ENCODE measurements around the gene SH2D5.
"Not testable (repeated sequence)": the region's sequence is repeated elsewhere in the genome, so short reads cannot be mapped to it uniquely, and the experiment has no call there.

SH2D5 gene

DNA sequence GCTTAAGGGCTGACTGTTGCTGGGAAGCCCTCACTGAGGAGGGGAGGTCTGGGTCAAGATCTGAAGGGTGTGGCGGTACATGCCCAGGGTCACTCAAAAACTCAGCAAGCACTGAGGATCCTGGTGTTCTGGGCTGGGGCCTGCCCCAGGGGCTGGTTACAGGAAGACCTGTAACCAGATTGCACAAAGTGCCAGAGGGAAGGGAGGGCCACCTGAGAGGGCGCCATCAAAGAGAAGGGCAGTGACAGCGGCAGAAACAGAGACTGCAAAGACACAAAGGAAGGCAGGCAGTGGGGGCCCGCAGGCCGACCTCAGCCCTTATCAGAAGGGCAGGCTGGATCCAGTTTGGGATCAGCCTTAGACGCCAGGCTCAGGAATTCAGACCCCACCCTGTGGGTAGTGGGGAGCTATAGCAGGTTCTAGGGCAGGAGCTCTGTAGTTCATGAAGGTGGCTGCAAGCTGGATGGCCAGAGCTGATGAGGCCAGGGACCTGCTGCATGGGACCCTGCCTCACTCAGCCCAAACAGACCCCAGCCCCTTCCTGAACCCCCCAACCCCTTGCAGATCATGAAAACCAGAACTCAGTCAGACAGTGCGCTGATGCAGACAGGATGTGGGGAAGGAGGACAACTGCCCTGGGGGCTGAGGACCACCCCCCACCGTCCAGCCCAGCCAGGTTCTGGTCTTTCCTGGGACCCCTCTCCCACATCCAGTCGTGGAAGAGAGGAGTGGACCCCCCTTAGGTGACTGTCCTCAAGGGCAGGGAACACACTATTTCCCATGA lies 3.9 kb downstream of the SH2D5 start:
- FAIRE-seq = no peak

DNA sequence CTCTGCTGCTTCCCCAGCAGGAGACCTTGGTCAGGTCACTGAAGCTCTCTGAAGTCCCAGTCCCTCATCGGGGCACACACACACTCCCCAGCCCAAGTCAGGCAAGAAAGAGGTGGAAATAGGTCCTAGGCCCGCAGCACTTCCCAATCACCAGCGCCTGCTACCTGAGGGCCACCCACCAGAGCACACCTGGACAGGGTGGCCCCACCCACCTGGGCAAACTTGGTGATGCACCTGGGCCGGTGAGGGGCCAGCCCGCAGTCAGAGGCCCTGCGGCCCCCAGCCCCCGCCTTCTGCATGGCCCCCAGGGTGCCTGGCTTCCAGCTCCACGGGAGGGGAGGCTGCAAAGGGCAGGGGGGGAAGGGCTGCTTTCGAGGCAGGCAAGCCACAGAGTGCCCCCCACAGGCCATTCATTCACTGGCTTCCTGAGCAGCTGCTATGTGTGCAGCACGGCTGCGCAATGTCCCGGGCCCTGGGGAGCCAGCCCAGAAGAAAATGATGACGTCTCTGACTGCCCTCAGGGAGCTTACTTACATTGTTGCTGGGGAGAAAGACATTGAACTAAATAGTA lies 4.7 kb downstream of the SH2D5 start:
- FAIRE-seq = no peak

DNA sequence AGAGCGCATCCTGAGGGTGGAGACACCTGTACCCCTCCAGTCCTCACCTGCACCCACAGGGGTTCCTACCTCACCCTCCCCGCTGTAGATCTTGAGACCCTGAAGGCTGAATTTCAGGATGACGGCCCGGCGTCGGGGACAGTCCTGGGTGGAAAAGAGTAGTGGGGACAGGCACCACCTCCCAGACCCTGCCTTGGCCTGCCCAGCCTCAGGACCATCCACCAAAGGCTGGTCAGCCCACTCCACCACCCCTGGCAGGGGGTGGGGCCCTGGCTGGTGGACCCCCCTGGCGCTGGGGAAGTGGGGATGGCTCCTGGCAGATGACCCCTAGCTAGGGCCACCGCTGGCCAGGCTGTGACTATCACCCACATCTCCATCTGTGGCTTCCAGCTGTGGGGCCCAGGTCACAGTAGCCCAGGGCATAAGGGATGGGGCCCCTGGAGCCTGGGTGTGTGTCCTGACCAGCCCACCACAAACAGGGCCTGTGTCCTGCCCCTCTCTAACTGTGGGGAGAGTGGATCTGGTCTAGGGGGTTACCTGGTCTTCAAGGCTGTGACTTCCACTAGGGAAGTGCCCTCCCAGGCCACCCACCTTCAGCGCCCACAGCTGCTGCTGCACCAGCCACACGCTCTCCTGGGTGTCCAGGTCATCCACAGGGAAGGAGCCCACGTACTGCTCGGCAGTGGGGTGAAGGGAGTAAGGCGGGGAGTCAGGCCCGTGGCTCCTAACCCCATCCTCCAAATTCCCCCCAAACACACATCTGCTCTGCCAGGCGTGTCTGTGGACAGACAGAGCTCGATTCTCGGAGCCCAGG lies 5.4 kb downstream of the SH2D5 start:
- FAIRE-seq = no peak

DNA sequence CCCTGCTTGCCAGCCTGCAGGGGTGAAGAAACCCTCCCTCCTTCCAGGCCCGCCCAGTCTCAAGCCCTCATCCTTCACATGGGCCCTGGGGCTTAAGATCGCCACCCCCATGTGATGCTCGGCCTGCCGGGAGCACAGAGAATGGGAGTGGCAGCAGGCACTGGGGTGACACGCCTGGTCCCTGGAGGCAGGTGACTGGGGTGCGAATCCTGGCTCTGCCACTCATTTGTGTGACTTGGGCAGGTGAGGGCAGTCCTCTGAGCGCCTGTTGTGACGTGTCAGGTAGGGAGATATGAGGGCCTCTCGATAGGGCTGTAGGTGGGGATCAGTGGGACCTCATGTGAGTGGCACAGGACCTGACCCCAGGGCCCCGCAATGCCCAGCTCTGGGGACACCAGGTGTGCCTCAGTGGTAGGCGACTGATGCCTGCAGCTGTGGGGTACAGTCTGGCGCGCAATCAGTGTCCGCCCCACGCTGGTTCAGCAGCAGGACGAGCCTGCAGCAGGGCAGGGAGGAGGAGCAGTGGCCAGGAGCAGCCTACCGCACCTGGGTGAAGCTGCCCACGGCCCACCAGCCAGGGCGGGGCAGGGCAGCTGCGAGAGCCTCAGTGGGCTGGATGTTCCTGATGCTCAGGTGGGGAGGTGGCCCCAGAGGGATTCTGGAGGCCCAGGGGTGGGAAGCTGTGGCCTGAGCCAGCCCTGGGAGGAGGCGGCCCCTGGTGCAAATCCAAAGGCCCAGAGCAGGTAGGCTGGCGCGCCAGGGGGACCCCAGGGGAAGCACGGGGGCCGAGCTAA lies 6.2 kb downstream of the SH2D5 start:
- no peak for FAIRE-seq

DNA sequence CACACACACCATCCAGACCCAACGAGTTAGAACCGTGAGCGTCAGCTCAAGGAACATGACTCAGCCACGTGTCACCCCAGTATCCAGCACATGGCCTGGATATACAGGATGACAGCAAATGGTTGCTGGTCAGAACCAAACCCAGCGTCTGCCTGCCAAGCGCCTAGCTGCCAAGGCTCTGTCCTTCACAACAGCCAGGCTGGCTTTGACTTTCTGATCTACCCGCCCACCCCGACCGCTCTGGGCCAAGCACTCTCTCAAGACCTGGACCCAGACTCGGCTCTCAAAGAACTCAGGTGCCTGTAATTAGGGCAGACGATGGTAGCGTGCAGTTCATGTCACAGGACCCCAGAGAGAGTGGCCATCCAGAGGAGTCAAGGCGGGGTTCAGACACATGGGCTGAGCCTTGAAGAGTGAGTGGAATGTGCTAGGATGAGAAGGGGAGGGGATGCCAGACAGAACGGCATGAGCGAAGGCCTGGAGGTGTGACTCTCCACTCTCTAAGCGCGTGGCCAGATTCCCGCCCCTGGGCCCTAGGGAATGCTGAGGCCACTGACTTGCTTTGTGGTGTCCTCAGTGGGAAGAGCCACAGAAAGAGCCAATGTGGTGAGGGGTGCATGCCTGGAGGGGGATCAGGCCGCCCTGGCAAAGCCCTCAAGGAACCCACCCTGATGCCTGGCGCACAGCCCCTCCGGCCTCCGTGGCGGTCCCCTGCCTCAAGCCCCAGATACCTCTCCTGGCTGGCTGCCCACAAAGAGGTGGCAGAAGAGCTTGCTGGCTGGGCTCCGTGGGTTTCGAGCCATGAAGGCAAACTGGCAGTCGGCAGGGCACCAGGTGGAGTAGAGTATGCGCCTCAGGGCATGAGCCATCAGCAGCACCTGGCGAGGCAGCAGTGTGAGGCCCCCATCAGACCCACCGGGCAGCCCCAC lies 7.0 kb downstream of the SH2D5 start:
- FAIRE-seq = no peak

DNA sequence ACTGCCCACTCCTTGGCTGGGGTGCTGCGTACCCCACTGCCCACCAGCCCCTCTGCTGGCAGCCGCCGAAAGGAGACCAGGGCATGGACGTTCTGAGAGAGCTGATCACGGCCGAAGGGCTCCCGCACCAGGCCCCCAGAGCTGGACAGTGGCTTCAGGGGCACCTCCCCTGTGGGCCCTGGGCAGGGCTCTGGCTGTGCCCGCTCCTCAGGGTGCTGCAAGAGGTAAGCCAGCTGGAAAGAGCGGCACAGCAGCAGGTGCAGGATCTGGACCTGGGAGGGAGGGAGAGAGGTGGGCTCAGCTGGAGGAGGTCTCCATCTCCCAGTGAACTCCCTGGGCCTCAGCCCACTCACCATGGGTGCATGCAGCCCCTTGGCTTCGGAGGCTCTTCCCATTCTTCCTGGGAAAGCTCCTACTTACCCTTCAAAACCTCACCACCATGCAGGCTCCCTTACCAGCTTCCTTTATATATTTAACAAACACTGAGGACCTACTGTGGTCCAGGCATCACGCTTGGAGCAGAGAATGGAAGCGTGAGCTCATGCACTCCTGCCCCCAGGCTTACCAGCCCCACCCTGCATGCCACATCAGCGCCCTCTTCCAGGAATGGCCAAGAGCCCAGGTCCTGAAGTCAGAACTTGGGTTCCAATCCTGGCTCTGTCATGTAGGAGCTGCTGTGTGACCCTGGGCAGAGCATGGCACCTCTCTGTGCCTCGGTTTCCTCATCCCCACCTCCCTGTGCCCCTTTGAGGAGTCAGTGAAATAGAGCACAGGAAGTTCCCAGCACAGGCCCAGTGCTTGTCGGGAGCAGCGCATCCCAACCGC lies 7.9 kb downstream of the SH2D5 start:
- FAIRE-seq = no peak

DNA sequence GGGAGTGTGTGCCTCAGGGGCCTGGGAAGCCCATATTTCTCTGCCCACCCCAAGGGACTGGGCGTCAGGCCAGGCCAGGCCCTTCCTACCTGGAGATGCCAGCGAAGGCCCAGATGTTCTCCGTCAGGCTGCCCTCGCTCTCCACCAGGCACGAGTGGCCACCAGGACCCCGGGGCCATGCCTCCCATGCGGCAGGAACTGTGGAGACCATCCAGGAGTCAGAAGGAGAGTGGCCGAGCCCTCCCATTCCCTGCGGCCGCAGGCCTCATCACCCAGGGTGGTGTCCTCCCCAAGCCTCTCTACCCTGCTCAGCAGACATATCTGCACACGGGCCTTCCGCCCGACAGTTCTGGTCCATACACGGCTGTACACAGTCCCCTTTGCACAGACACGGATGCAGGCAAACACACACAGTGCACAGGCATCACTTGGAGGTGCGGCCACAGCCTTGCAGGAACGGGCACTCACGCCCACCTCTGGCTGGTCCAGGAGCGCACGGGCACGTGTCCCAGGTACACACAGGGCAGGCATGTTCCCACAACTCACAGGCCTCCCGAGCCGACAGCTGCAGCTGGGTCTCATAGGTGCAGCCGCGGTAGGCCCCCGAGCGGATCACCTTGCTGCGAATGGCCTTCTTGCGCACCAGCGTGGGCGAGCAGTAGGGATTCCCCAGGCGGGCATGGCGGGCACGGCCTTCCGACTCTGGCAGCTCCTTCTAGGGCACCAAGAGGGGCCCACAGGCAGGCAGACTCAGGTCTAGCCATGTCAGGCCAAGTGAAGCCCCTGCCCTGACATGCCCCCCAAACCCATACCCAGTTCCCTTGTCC lies 8.8 kb downstream of the SH2D5 start:
- FAIRE-seq = no peak

DNA sequence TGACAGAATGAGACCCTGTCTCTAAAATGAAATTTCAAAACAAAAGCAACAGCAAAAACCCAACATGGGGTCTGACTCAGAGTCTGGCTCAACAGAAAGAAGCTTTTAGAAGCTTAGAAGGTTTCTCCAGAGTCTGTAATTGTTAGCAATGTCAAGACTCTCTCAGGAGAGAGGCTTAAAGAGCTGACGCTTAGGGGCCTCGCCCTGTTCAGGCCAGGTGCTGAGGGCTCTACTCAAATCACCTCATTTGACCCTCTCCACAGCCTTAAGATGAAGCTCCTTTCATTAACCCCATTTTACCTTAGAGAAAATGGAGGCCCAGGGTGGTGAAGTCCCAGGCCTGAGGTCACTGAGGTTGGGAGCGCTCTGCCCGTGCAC lies 9.4 kb downstream of the SH2D5 start:
- no peak for FAIRE-seq

DNA sequence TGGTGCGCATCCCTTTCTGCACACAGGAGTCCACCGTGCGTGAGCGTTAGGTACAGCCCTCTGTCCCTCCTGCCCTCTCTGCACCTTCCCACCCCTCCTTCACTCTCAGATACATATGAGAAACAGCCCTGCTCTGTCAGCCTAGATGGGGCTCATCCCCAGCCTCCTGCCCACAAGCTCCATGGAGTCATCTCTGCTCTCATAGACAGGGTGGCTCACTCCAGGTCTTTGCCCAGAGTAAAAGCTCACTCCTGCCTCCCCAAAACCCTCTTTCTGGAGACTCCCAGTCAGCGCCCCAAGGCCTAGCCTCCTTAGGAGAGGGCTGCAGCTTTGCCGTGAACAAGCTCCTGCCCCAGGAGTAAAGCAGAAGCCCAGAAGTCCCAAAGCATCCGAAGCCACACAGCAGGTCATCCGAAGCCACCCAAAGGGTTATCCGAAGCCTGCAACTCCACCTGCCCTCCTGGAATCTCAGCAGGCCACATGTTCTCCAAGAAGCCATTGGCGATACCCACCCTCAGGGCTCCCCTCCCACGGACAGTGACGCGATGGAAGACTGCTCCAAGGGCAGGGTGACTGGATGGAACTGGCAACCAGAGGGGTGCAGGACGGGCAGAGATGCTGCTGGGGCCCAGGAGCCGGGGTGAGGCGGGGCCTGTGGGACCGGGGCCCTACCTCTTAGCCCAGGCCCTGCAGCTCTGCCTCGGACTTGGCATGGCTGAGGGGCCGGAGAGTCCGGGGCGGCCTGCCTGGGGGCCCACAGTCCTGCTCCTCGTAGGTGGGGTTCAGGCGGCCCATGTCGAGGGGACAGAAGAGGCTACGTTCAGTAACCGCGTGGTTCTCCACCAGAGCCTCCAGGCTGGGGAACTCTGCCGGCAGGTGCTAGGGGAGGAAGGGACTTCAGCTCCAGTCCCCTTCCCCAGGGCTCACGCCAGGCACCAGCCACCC lies 11.1 kb downstream of the SH2D5 start:
- FAIRE-seq = no peak

DNA sequence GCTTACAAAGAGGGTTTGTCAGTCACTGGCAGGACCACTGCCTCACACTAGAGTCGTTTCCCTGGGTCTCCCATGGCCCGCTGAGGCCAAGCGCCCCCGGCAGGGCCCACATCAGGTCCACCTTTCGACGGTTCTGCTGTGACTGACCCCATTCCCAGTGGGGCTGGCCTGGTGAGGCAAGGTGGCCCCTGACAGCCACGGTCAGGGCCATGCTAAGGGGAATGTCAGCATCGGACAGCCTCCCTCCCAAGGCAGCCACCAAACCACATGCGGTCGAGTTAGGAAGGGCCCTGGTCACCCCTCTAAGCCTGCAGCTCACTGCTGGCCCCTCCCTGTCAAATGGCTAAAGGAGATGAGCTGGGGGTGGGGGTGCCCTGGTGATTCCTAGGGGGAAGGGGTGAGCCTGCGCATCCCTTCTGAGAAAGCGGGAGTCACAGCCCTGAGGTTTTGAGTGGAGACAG lies 11.8 kb downstream of the SH2D5 start:
- no peak for FAIRE-seq

DNA sequence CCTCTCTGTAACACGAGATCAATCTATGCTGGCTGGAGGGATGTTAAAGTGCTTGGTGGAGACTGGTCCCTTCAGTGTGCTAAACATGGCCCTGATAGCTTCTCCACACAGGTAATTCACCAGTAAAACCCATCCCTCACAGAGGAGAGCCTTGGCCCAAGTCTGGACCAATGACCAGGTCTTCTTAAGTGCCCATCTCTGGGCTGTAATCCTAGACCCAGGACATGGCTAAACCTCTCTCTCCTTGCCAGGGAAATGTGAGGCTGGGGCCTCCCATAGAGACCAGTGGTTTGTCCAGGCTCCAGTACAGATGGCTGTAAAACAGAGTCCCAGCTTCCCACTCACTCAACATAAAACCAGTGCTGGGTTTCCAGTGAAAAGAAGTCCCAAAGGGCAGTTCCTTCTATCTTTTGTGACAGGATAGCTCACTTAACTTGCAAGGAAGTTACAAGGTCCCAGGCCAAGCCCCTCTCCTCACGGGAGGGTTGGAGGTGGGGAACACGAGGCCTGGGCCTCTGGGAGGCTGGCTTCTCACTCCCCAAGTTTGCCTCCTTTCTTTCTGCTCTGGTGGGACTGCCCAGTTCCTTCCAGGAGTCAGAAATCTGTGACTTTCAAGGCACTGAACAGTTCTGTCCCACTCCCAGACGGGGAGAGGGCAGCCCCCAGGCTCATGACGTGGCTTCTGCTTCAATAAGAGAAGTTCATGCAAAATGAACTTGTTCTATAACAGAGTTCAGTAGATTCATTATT lies 12.5 kb downstream of the SH2D5 start:
- FAIRE-seq = no peak

DNA sequence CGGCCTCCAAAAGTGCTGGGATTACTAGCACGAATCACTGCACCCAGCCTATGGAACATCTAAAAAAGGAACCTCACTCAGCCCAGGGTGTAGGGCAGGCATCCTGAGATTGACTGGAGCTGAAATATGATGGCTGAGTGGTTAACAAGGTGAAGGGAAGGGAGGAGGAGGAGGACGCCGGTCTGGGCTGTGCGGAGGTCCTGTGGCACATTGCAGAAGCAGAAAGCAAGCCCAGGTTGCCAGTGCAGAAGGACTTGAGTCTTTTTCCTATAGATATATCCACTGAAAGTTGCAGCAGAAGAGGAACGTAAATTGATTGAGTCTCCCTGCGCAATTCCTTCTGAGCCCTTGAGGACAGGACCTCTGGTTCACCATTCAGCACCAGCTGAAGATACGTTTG lies 13.2 kb downstream of the SH2D5 start:
- FAIRE-seq = no peak

DNA sequence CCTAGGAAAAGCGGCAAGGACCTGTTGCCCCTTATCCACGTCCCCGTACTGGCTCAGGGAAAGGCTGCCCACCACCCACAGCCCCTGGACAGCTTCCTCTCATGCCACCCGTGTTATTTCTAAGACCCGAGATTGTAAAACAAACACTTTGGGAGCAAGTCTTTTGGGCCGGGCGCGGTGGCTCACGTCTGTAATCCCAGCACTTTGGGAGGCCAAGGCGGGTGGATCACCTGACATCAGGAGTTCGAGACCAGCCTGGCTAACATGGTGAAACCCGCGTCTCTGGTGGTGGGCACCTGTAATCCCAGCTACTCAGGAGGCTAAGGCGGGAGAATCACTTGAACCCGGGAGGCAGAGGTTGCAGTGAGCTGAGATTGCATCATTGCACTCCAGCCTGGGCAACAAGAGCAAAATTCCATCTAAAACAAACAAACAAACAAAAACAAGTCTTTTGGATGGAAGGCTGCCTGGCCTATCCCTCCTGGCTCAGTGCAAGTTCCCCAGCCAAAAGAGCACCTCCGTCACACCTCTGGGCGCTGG lies 14.1 kb downstream of the SH2D5 start:
- FAIRE-seq = not testable (repeated sequence)

DNA sequence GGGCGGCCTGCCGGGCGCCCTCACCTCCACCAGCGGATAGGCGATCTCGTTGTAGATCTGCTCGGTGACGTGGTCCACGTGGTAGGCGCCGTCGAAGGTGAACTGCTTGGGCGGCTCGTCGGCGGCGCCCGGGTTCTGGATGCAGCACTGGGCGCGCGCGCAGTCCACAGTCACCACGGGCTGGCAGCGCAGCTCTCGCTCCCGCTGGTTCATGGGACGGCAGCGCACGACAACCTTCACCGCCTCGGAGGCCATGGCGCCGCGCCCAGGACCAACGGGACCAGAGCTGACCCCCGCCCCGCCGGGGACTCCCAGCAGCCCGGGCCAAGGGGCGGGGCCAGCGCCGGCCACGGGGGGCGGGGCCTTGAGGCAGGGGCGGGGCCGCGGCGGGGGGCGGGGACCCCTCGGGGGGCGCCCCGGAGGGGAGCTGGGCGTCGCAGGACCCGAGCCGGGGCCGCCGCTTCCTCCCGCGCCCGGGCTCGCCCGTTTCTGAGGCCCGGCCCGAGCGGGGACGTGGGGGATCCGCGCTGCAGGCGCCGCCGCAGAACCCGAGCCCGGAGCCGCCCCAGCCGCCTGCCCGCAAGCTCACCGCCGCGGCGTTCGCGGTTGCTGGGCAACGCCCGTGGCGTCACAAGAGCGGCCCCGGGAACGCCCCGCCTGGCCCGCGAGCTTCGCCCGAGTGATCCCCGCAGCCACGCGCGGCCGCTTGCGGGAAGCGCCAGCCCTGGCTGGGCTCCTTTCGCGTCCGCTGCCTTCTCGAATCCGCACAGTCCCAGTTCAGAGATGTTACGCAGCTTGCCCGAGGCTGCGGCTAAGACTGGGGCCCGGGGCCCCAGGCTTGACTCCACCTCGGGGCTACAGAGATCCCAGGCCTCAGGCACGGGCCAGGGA lies 14.8 kb downstream of the SH2D5 start, which contains the start of gene KIF17:
TSS of gene KIF17 (minus strand) at position 556 of the 891 bp plus-strand sequence. CDS start at position 255, 301 bp downstream.
- no peak for FAIRE-seq

DNA sequence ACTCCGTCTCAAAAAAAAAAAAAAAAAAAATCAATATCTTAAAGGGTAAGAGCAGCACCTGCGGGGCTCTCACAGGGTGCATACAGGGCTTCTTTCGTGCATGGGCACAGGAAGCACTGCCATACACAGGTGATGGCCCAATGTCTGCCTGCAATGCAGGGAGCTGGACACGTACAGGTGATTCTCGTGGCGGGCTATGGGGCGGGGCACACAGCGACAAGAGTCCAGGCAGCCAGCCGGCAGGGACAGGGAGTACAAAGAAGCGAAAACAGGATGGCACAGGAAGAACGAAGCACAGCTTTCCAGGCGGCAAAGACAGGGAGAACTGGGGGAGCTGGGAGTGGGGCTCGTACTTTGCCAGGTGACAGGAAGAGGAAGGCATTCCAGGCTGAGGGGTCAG lies 16.3 kb downstream of the SH2D5 start:
- FAIRE-seq = no peak

DNA sequence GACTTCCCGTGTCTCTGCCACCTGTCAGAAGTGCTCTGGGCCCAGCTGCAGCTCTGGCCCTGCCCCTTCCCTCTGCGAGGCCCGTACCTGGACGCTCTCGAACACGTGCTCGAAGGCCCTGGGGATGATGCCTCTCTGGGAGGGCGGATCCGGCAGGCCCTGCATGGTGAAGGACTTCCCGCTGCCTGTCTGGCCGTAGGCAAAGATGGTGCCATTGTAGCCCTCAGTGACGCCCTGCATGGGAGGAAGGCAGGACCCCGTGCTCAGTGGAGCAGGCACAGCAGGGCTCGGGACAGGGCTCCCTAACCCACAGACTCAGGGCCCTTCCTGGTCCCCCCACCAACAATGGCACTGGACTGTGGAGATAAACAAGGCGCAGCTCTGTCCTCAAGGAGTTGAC lies 17.1 kb downstream of the SH2D5 start:
- no peak for FAIRE-seq
